Thyroid gland (tissue), 4 donors: ENCODE data around the gene KRTAP5-7.

Experiments
- CTCF ChIP-seq, 6 experiments: fragments of 200-600 bp in 3 of 6; fragments of 450-650 bp in 3 of 6; sonication (generic) in 3 of 6; IDR thresholded peaks; one replicate each; pipeline ENCODE4 v1.5.1; 2016 to 2019; ENCODE audit warnings: antibody characterized with exemption in 6 of 6, mild to moderate bottlenecking in 2 of 6, inconsistent platforms in 1 of 6, moderate library complexity in 1 of 6
- POLR2A ChIP-seq, 2 donors: fragments of 450-650 bp; IDR thresholded peaks; one replicate each; pipeline ENCODE4 v1.6.1; 2017; ENCODE audit warnings: antibody characterized with exemption in 2 of 2, mild to moderate bottlenecking in 2 of 2, moderate library complexity in 1 of 2

GRCh38 chr11:71566081-71566620 lies 39.1 kb downstream of the KRTAP5-7 start:
- TF ChIP-seq CTCF (IDR thresholded peaks at IDR 0.05), result no peak
- no peak for TF ChIP-seq POLR2A (IDR thresholded peaks at IDR 0.05)
